Amniotic stem cell (primary cell): ENCODE measurements around the gene DEFB128.
"Not testable (repeated sequence)": the region's sequence is repeated elsewhere in the genome, so short reads cannot be mapped to it uniquely, and the experiment has no call there.

Experiments
- DNase-seq: peaks from one replicate; lab custom pipeline; 2025; lab: John Stamatoyannopoulos, UW

DEFB128 gene

GRCh38 chr20:189611-190010 lies at the start of gene DEFB128:
DEFB128 (minus strand) TSS chr20:189711; CDS start chr20:189623, 88 bp downstream.
- DNase-seq, result no peak

GRCh38 chr20:237929-238328 lies 48.4 kb upstream of the DEFB128 start:
- no peak for DNase-seq

- no peak for DNase-seq
Observed at GRCh38 chr20:237489-237888, 48.0 kb upstream of the DEFB128 start.

GRCh38 chr20:235891-236290 lies 46.4 kb upstream of the DEFB128 start:
- DNase-seq, result no peak

GRCh38 chr20:227439-228105 lies 38.1 kb upstream of the DEFB128 start:
- no peak for DNase-seq

GRCh38 chr20:226958-227357 lies 37.4 kb upstream of the DEFB128 start, which contains the start of gene DEFB129:
DEFB129 (plus strand) TSS chr20:227258; CDS start chr20:227289, 31 bp downstream.
- no peak for DNase-seq

GRCh38 chr20:225879-226278 lies 36.4 kb upstream of the DEFB128 start:
- DNase-seq, result not testable (repeated sequence)

- DNase-seq, result no peak
Observed at GRCh38 chr20:221258-221830, 31.8 kb upstream of the DEFB128 start.

GRCh38 chr20:219290-220115 lies 30.0 kb upstream of the DEFB128 start:
- DNase-seq, result no peak

- no peak for DNase-seq
Observed at GRCh38 chr20:217266-217665, 27.8 kb upstream of the DEFB128 start.

GRCh38 chr20:215796-216195 lies 26.3 kb upstream of the DEFB128 start:
- no peak for DNase-seq

GRCh38 chr20:214383-214782 lies 24.9 kb upstream of the DEFB128 start:
- DNase-seq, result no peak

- DNase-seq, result no peak
Observed at GRCh38 chr20:210809-211502, 21.4 kb upstream of the DEFB128 start.

- DNase-seq, result peak; percentile 46
Observed at GRCh38 chr20:208942-209566, 19.5 kb upstream of the DEFB128 start.

GRCh38 chr20:203630-204029 lies 14.1 kb upstream of the DEFB128 start:
- not testable (repeated sequence) for DNase-seq

- DNase-seq, result no peak
Observed at GRCh38 chr20:199996-200395, 10.5 kb upstream of the DEFB128 start.

GRCh38 chr20:198225-198624 lies 8.7 kb upstream of the DEFB128 start:
- DNase-seq, result no peak

- no peak for DNase-seq
Observed at GRCh38 chr20:187733-188132, 1.8 kb downstream of the DEFB128 start.

GRCh38 chr20:184288-184687 lies 5.2 kb downstream of the DEFB128 start:
- DNase-seq, result no peak

GRCh38 chr20:168876-169275 lies 20.6 kb downstream of the DEFB128 start:
- no peak for DNase-seq

GRCh38 chr20:164618-165017 lies 24.9 kb downstream of the DEFB128 start:
- no peak for DNase-seq

- no peak for DNase-seq
Observed at GRCh38 chr20:157154-157553, 32.4 kb downstream of the DEFB128 start, which contains the start of gene DEFB127. DEFB127 (plus strand) TSS chr20:157454; CDS start chr20:157545, 91 bp downstream.
